Middle frontal gyrus (tissue), 1 donor: ENCODE data around the gene KCNAB1.
"Not testable (repeated sequence)": the region's sequence is repeated elsewhere in the genome, so short reads cannot be mapped to it uniquely, and the experiment has no call there.

Experiments used
- DNase-seq: peaks from one replicate; pipeline ENCODE4 v3.0.0-alpha.2; 2015; ENCODE audit warnings: low spot score; ENCODE audit errors: extremely low spot score

KCNAB1 gene

DNA sequence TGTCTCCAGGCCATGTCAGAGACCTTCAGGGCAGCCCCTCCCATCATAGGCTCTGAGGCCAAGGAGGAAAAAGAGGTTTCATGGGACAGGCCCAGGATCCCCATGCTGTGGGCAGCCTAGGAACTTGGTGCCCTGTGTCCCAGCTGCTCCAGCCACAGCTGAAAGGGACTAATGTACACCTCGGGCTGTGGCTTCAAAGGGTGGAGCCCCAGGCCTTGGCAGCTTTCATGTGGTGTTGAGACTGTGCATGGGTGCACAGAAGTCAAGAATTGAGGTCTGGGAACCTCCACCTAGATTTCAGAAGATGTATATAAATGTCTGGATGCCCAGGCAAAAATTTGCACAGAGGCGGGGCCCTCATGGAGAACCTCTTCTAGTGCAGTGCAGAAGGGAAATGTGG lies 441.2 kb downstream of the KCNAB1 start:
- no peak for DNase-seq

DNA sequence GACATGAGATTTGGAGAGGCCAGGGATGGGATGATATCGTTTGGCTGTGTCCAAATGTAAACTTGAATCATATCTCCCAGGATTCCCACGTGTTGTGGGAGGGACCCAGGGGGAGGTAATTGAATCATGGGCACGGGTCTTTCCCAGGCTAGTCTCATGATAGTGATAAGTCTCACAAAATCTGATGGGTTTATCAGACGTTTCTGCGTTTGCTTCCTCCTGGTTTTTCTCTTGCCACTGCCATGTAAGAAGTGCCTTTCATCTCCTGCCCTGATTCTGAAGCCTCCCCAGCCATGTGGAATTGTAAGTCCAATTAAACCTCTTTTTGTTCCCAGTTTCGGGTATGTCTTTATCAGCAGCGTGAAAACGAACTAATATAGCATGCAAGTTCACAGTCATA lies 442.1 kb downstream of the KCNAB1 start:
- DNase-seq = not testable (repeated sequence)

DNA sequence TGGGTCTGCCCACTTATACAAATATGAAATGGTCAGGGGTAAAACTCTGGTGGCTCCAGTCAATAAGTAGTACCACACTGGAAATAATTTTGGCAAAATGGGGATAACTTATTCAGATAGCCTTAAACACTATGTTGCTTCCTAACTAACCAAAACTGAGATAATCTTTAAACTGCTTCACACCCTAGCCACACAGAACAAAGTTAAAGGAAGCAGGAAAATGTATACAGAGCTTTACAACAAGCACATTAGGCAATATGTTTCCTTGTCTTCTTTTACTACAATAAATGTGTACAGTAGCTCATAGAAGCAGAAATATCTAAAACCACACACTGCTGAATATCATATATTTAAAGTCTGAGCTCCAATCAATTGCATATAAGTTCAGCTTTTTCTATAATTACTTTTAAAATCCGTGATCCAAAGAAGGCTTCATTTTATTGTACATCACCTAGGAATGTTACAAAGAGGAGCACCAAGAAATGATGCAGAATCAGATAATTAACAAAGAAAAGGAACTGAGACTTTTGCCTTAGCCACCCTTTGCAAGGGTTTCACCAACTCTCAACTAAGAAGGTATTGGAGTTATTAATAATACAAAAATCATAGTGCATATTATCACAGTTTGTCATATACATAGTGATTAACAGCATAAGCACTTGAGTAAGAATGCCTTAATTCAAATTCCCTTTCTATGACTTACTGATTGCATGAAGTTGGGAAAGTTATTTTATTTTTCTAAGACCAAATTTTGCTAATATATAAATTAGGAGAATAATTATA lies 443.7 kb downstream of the KCNAB1 start:
- DNase-seq = no peak

DNA sequence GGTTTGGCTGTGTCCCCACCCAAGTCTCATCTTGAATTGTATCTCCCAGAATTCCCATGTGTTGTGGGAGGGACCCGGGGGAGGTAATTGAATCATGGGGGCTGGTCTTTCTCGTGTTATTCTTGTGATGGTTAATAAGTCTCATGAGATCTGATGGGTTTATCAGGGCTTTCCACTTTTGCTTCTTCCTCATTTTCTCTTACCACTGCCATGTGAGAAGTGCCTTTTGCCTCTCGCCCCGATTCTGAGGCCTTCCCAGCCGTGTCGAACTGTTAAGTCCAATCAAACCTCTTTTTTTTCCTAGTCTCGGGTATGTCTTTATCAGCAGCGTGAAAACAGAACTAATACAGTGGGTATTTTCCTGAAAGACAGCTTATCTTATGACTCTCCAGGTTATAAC lies 448.6 kb downstream of the KCNAB1 start:
- not testable (repeated sequence) for DNase-seq

DNA sequence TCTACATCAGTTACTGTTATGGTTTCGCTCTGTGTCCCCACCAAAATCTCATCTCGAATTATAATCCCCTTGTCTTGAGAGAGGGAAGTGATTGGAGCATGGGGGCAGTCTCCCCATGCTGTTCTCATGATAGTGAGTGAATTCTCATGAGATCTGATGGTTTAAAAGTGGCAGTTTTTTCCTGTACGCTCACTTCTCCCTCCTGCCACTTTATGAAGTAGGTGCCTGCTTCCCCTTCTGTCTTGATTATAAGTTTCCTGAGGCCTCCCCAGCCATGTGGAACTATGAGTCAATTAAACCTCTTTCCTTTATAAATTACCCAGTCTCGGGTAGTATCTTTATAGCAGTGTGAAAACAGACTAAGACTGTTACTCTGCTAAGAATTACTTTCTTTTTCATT lies 449.5 kb downstream of the KCNAB1 start:
- not testable (repeated sequence) for DNase-seq

DNA sequence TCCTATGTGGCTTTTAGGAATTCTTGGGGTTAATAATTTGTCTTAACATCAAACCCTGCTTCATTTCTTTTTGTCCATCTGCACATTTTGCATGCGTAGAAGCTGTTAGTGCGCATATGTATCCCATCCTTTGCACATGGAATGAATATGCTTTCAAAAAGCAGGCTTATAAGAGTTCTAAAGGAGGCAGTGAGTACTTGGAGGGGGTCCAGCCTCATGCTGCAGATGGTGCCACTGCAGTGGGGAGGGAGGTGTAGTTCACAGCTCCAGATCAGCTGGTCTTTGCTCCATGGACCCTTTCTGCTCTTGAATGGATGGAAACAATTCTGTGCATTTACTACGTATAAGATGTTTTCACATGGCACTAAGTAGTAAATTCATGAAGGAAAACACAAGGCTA lies 455.3 kb downstream of the KCNAB1 start:
- no peak for DNase-seq

DNA sequence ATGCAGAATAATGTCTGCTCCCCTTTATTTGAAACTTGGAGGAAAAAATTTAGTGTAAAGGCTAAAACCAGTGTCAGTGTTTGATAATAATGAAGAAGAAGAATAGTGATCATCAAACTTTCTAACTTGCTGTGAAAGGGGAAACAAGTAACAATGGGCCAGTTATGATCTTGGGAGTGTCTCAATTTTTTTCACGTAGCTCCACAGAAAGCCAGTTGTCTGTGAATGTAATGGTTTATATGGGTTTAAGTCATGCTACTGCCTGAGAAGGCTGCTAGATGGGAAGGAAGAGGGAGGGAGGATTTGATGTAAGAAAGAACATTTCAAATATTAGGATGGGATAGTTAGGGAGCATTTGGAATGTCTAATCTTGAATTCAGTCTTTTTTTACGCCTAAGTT lies 455.7 kb downstream of the KCNAB1 start:
- no peak for DNase-seq

DNA sequence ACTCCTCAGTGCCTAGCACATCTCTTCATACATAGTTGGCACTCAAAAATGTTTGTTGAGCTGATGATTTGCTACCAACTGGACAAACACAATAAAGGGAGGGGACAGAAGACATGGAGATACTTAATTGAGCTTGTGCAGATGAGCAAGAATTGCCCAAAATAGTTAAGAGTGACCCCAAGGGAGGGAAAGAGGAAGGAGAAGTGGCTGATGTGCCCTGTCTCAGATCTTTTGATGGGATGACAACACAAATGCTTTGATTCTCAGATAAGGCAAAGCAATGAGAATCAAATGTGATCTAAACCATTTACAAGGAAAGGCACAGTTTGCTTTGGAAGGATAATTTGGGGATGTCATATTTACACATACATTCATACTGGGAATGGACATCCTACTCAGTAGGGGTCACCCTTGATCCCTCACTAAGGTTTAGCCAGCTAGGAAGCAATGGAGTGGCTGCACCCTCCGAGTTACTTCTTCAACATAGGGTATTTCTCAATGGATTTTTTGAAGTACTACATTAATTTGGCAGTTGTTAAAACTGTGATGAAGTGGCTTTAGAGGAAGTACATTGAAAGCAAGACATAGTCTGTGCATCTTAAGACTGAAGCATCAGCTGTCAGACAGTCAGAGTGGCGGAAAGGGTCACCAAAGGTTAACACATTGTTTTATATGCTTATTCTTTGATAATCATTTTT lies 456.4 kb downstream of the KCNAB1 start:
- no peak for DNase-seq

DNA sequence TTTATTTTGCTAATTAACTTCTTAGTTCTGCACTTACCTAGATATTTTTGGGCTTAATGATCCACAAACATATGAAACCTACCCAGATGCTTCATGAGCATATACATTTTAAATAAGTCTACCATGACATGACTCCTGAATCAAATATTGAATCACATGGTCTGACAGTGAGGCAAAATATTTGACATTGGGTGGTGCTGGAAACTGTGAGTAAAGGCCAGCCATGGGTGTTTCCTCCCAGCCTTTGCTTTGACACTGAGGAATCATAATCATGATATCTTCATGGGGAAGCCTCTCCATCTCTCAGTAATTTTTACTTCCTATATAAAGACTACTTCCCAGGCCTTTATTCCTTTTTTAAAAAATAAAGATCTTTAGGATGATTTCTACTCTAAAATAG lies 457.4 kb downstream of the KCNAB1 start:
- DNase-seq = no peak

DNA sequence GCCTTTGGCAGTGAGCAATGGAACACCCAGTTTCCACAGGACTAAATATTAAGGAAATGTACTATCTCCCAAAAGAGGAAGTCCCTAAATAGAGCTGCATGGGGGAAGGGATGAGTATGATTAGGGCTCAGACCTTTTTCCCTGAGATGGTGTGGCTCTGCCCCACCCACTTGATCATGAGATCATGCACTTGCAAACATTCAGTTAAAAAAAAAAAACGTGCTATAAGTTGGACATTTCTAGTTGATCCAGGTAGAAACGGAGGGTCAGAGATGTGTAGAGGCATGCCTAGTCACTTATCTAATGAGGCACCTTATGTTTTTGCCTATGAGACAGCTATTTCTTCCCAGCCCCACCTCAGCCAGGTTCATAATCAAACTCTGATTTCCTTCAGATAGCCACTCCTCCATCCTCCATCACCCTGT lies 459.1 kb downstream of the KCNAB1 start:
- DNase-seq = no peak

DNA sequence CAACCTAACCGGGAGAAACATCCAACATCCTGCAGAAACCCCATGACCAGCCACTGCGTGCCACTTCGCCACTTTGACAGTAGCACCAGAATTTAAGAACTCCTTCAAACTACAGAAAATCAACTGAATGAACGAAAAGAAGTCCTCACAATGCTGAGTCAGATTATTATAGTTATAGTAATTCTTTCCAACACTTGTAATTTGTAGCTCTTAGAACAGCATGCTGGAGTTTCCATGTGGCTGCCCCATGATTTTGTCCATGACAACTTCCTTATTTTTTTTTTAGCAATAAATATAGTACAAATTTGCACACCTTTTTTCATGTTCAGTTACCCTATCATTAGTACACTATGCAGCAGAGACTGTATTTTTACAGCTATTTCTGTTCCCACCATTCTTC lies 460.7 kb downstream of the KCNAB1 start:
- no peak for DNase-seq

DNA sequence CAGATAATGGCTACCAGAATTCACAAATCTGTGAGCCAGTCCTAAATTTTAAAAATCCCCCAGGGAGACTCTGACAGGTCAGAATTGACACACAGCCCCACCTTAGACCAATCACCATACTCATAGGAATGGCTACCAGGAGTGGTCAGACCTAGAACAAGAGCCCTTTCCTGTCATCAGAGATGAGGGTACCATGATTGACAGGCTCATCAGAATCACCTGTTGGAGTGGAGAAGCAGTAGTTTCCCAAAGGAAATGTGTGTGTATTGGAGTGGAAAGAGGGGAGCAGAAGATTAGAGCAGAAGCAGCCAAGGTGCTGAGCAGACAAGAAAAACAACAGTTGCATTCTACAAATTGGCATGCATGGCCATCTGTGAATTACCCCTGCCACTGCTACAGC lies 461.6 kb downstream of the KCNAB1 start:
- DNase-seq = no peak

DNA sequence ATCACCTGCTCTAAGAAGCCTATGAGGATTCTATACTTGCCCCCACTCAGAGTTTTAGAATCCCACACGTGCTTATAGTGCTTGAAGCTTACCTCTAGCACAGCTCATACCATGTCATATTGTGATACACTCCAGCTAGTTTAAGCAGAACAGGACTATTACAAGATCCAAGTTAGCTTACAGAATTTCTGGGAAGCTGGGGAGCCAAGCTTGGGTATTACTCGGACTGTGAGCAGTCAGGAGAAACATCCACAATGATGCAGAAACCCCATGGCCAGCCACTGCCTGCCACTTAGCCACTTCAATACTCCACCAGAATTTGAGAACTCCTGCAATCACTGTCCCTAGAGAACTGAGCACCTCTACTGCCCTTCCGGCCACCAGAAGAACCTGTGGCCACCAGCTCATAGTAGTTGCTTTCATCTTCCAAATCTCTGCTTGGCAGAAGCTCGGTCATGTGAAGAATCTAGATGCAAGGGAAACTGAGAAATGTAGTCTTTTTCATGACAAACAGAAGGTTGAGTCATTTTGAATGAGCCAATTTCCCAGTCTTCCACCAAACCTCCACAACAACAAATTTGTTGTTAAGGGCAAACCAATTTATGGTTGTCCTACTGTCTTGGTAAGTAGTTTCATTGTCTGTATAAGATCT lies 462.3 kb downstream of the KCNAB1 start:
- no peak for DNase-seq

DNA sequence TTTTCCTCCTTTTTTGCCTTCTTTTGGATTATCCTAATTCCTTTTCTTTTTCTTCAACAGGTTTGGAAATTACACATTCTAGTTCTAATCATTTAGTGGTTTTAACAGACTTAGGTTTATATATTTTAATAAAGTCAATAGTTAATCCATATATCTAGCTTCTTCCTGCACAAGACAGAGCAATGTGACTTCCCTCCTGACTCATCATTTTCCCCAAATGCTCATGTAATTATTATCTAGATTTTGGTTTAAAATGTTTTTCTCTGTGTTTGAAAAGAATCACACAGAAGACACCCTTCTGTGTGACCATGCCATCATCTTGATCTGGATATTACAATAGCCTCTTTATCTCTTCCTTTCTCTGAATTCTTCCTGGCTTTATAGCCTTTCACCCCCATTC lies 463.1 kb downstream of the KCNAB1 start:
- no peak for DNase-seq

DNA sequence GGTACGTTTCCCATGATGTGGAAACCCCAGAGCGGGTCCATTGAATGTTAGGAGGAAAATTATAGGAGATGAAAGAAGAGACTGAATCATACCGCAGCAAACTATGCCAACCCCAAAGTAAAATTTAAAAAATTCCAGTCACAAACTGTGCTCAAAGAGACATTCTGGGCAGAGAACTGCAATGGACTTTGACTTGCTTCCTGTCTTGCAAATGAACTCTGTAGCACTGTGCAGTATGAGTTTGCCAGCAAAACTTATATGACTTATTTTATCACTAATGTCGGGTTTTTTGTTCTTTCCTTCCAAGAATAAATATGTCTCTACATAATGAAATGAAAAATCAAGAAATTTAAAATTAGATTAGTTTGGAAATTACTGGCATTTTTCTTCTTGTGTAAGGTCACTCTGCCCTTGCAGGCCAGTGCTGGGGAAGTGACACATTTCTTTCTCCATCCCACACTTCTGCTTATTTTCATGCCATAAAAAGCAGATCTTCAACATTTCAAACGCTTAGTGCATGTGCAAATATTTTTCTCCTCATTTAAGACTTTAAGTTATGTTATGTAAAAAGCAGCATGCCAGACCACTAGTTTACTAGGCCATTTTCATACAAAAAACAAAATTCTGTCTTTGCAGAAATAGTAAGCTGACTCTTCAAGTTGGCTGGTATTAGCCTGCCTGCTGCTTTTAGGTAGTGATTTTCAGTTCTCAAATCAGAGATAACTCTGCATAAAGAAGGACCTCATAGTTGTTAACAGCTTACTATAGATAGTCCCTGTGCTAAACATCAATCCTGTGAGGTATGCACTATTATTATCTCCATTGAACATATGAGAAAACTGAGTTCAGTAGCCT lies 466.8 kb downstream of the KCNAB1 start:
- no peak for DNase-seq

DNA sequence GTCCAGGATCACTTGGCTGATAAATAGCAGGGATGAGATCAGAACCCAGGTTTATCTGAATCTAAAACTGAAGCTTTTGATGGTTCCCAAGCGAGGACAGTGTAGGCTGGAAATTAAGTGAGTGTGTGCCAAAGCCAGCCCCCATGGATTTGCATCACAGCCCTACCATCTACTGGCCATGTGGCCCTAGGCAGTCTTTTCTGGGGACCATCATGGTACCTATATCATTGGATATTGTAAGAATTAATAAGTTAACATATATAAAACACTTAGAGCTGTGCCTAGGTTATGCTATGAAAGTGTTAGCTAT lies 467.3 kb downstream of the KCNAB1 start:
- DNase-seq = no peak
